Right lung (tissue), 5 donors: Measurements from ENCODE around the gene TMEM229B. TPM values are rescaled to one million over a fixed set of nuclear protein-coding genes. Genes with fewer than 3 reads are reported as not detected.
A peak's percentile ranks its signal among the peaks of the same experiment; 100 is the strongest.

Experiments
- DNase-seq, 2 donors: peaks; one replicate each; pipeline ENCODE4 v3.0.0-alpha.2; 2013
- polyA plus RNA-seq, 5 donors: library from polyadenylated mRNA; unstranded; fragments of 120-200 nt; gene quantifications; one replicate each; pipeline versions ENCODE4 v1.2.1 to v1.2.3, GENCODE V29; 2013; ENCODE audit warnings: inconsistent platforms in 1 of 5, low replicate concordance in 1 of 5; ENCODE audit not compliant: insufficient read length in 5 of 5, insufficient read depth in 1 of 5

TMEM229B gene
- polyA plus RNA-seq, 5 donors: 0.46 to 0.94 (median 0.74) TPM

GRCh38 chr14:67487332-67487731, 1.2 kb downstream of the TMEM229B start:
- no peak for DNase-seq

- DNase-seq: no peak
Measured at GRCh38 chr14:67486890-67487289, 1.6 kb downstream of the TMEM229B start.

GRCh38 chr14:67485501-67486095, 2.9 kb downstream of the TMEM229B start:
- no peak for DNase-seq

- no peak for DNase-seq
Measured at GRCh38 chr14:67483579-67484285, 4.8 kb downstream of the TMEM229B start.

- DNase-seq: no peak
Measured at GRCh38 chr14:67482231-67483164, 6.0 kb downstream of the TMEM229B start.

- DNase-seq: peak; percentile 32 to 37
Measured at GRCh38 chr14:67480011-67480410, 8.5 kb downstream of the TMEM229B start.

- DNase-seq: no peak
Measured at GRCh38 chr14:67478800-67479084, 9.8 kb downstream of the TMEM229B start.

- no peak for DNase-seq
Measured at GRCh38 chr14:67477926-67478799, 10.4 kb downstream of the TMEM229B start.

GRCh38 chr14:67474366-67474765, 14.2 kb downstream of the TMEM229B start:
- no peak for DNase-seq

GRCh38 chr14:67473290-67474082, 15.0 kb downstream of the TMEM229B start:
- DNase-seq: no peak

GRCh38 chr14:67472726-67473125, 15.8 kb downstream of the TMEM229B start:
- no peak for DNase-seq

GRCh38 chr14:67469954-67470353, 18.6 kb downstream of the TMEM229B start:
- DNase-seq: no peak

- no peak for DNase-seq
Measured at GRCh38 chr14:67468378-67468730, 20.2 kb downstream of the TMEM229B start.

- DNase-seq: no peak
Measured at GRCh38 chr14:67467134-67467533, 21.4 kb downstream of the TMEM229B start.

GRCh38 chr14:67464879-67465278, 23.6 kb downstream of the TMEM229B start:
- no peak for DNase-seq

- no peak for DNase-seq
Measured at GRCh38 chr14:67464377-67464776, 24.1 kb downstream of the TMEM229B start.

- DNase-seq: no peak
Measured at GRCh38 chr14:67463900-67464299, 24.6 kb downstream of the TMEM229B start.

GRCh38 chr14:67461996-67462395, 26.5 kb downstream of the TMEM229B start:
- DNase-seq: no peak

GRCh38 chr14:67461341-67461985, 27.1 kb downstream of the TMEM229B start:
- DNase-seq: no peak

GRCh38 chr14:67459336-67459735, 29.2 kb downstream of the TMEM229B start:
- DNase-seq: no peak
